HepG2 (cell line): ENCODE measurements around the gene NFKBIZ. TPM values are rescaled to one million over a fixed set of nuclear protein-coding genes. Genes with fewer than 3 reads are reported as not detected.

Experiments
- FOXA1 ChIP-seq, 2 experiments: fragments of 450-650 bp in 1 of 2; sonication (generic) in 1 of 2; formaldehyde crosslinking in 1 of 2; IDR thresholded peaks; 2 replicates each; pipeline versions ENCODE4 v1.4.0 to v1.6.1; 2016 to 2020; ENCODE audit warnings: missing genetic modification reagents in 1 of 2
- GZF1 ChIP-seq: sonication (generic); formaldehyde crosslinking; IDR thresholded peaks from 2 replicates; pipeline ENCODE4 v1.5.1; 2020; ENCODE audit warnings: mild to moderate bottlenecking, missing genetic modification reagents
- ZNF235 ChIP-seq: sonication (generic); formaldehyde crosslinking; IDR thresholded peaks from 2 replicates; pipeline ENCODE4 v1.8.1; 2023; ENCODE audit warnings: mild to moderate bottlenecking, missing genetic modification reagents, borderline replicate concordance
- ZNF256 ChIP-seq: sonication (generic); formaldehyde crosslinking; conservative IDR thresholded peaks from 2 replicates; pipeline ENCODE4 v1.4.0; 2020; ENCODE audit warnings: missing genetic modification reagents
- ZNF446 ChIP-seq: sonication (generic); formaldehyde crosslinking; IDR thresholded peaks from 2 replicates; pipeline ENCODE4 v1.5.0; 2020; ENCODE audit warnings: mild to moderate bottlenecking, missing genetic modification reagents
- ZNF558 ChIP-seq: sonication (generic); formaldehyde crosslinking; IDR thresholded peaks from 2 replicates; pipeline ENCODE4 v1.9.0; 2022; ENCODE audit warnings: mild to moderate bottlenecking, missing genetic modification reagents, borderline replicate concordance
- ZNF562 ChIP-seq: sonication (generic); formaldehyde crosslinking; IDR thresholded peaks from 2 replicates; pipeline ENCODE4 v1.8.0; 2022; ENCODE audit warnings: missing genetic modification reagents, borderline replicate concordance
- ZNF569 ChIP-seq: sonication (generic); formaldehyde crosslinking; IDR thresholded peaks from 2 replicates; pipeline ENCODE4 v1.5.0; 2020; ENCODE audit warnings: mild to moderate bottlenecking, missing genetic modification reagents, moderate library complexity, borderline replicate concordance
- polyA plus RNA-seq, 8 experiments: library from polyadenylated mRNA; depleted of rRNA in 3 of 8; stranded (reverse) in 7 of 8; unstranded in 1 of 8; fragments of >200 nt; fragmentation: Illumina TruSeq in 4 of 8; extraction: Trizol in 4 of 8; gene quantifications; 2 replicates each; pipeline versions ENCODE4 v1.2.1 to v1.2.3, GENCODE V29; 2011 to 2016; ENCODE audit warnings: low read depth in 4 of 8, missing spikeins in 1 of 8, mixed read lengths in 1 of 8; ENCODE audit not compliant: insufficient read depth in 1 of 8
- total RNA-seq, 5 experiments: library from RNA; depleted of rRNA; stranded (reverse); fragments of >200 nt; fragmentation: Illumina TruSeq; extraction: Trizol; gene quantifications; 2 replicates each; pipeline ENCODE4 v1.2.3, GENCODE V29; 2016; ENCODE audit warnings: low read depth in 1 of 5
- TF ChIP-seq, protein P1 (sequence below): sonication (generic); formaldehyde crosslinking; IDR thresholded peaks from 2 replicates; pipeline ENCODE4 v1.9.0; 2021; ENCODE audit warnings: missing genetic modification reagents, mild to moderate bottlenecking, borderline replicate concordance
- TF ChIP-seq, protein P2 (sequence below), 2 experiments: sonication (generic) in 1 of 2; formaldehyde crosslinking in 1 of 2; IDR thresholded peaks; 2 replicates each; pipeline versions ENCODE4 v1.4.0 to v1.6.1; 2018 to 2020; ENCODE audit warnings: missing genetic modification reagents in 2 of 2, borderline replicate concordance in 1 of 2, low read depth in 1 of 2, mild to moderate bottlenecking in 1 of 2, missing biosample characterization in 1 of 2
- TF ChIP-seq, protein P3 (sequence below): sonication (generic); formaldehyde crosslinking; IDR thresholded peaks from 2 replicates; pipeline ENCODE4 v1.5.0; 2020; ENCODE audit warnings: mild to moderate bottlenecking, missing genetic modification reagents
- TF ChIP-seq, protein P4 (sequence below): IDR thresholded peaks from 2 replicates; pipeline ENCODE4 v1.6.1; 2012; ENCODE audit warnings: low read depth, low read length, improper control_type of control experiment

NFKBIZ gene
- total and polyA plus RNA-seq, 2 of the 13 experiments (the other 11 are each of a cell fraction or from before 2014, with no cell fraction given) = 25.9 to 60.6 TPM

DNA sequence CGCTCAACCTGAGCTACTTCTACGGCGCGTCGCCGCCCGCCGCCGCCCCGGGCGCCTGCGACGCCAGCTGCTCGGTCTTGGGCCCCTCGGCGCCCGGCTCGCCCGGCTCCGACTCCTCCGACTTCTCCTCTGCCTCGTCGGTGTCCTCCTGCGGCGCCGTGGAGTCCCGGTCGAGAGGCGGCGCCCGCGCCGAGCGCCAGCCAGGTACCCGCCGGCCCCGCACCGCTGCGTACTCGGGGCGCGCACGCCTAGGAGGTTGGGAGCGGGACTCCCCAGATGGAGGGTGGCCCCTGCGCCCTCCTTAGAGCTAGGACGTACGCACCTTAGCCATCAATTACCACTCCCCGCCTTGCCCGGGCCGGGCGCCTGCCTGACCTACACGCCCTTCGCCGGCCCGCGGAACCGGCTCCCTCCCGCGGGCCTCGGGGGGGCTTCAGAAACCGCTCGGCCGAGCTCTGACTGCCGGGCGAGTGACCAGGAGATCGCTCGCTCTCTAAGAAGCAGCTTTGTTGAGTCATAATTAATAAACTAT, 466 bp downstream of the NFKBIZ start (continued):
- 0 out of 2 replicates have a peak, but pooled peaks have one; percentile 2 for TF ChIP-seq ZNF256 (CRISPR knock-in tag)
- 0 out of 2 replicates have a peak, but pooled peaks have one; percentile 7 for TF ChIP-seq ZNF446 (CRISPR knock-in tag)
- TF ChIP-seq ZNF569 (CRISPR knock-in tag) = no peak
- no peak for TF ChIP-seq ZNF558 (CRISPR knock-in tag)
- TF ChIP-seq, protein P1, sequence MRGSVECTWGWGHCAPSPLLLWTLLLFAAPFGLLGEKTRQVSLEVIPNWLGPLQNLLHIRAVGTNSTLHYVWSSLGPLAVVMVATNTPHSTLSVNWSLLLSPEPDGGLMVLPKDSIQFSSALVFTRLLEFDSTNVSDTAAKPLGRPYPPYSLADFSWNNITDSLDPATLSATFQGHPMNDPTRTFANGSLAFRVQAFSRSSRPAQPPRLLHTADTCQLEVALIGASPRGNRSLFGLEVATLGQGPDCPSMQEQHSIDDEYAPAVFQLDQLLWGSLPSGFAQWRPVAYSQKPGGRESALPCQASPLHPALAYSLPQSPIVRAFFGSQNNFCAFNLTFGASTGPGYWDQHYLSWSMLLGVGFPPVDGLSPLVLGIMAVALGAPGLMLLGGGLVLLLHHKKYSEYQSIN (CRISPR knock-in tag) = no peak
- 0 out of 2 replicates have a peak, but pooled peaks have one; percentile 26 for TF ChIP-seq ZNF562 (CRISPR knock-in tag)
- TF ChIP-seq GZF1 (CRISPR knock-in tag) = 0 out of 2 replicates have a peak, but pooled peaks have one; percentile 17
- TF ChIP-seq, protein P2, sequence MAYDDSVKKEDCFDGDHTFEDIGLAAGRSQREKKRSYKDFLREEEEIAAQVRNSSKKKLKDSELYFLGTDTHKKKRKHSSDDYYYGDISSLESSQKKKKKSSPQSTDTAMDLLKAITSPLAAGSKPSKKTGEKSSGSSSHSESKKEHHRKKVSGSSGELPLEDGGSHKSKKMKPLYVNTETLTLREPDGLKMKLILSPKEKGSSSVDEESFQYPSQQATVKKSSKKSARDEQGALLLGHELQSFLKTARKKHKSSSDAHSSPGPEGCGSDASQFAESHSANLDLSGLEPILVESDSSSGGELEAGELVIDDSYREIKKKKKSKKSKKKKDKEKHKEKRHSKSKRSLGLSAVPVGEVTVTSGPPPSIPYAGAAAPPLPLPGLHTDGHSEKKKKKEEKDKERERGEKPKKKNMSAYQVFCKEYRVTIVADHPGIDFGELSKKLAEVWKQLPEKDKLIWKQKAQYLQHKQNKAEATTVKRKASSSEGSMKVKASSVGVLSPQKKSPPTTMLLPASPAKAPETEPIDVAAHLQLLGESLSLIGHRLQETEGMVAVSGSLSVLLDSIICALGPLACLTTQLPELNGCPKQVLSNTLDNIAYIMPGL (CRISPR knock-in tag; IDR thresholded peaks at IDR 0.05; ENCODE audit: borderline replicate concordance in 1 of 2, low read depth in 1 of 2) = peak in 1 of 2 experiments; percentile 17; a peak in 1 of 4 replicates
- TF ChIP-seq, protein P3, sequence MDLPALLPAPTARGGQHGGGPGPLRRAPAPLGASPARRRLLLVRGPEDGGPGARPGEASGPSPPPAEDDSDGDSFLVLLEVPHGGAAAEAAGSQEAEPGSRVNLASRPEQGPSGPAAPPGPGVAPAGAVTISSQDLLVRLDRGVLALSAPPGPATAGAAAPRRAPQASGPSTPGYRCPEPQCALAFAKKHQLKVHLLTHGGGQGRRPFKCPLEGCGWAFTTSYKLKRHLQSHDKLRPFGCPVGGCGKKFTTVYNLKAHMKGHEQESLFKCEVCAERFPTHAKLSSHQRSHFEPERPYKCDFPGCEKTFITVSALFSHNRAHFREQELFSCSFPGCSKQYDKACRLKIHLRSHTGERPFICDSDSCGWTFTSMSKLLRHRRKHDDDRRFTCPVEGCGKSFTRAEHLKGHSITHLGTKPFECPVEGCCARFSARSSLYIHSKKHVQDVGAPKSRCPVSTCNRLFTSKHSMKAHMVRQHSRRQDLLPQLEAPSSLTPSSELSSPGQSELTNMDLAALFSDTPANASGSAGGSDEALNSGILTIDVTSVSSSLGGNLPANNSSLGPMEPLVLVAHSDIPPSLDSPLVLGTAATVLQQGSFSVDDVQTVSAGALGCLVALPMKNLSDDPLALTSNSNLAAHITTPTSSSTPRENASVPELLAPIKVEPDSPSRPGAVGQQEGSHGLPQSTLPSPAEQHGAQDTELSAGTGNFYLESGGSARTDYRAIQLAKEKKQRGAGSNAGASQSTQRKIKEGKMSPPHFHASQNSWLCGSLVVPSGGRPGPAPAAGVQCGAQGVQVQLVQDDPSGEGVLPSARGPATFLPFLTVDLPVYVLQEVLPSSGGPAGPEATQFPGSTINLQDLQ (CRISPR knock-in tag) = peak; percentile 21
- TF ChIP-seq, protein P4, sequence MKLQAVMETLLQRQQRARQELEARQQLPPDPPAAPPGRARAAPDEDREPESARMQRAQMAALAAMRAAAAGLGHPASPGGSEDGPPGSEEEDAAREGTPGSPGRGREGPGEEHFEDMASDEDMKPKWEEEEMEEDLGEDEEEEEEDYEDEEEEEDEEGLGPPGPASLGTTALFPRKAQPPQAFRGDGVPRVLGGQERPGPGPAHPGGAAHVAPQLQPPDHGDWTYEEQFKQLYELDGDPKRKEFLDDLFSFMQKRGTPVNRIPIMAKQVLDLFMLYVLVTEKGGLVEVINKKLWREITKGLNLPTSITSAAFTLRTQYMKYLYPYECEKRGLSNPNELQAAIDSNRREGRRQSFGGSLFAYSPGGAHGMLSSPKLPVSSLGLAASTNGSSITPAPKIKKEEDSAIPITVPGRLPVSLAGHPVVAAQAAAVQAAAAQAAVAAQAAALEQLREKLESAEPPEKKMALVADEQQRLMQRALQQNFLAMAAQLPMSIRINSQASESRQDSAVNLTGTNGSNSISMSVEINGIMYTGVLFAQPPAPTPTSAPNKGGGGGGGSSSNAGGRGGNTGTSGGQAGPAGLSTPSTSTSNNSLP = no peak
- TF ChIP-seq ZNF235 = peak; percentile 8; the same call in 1 of the 2 replicates
- no peak for TF ChIP-seq FOXA1 (IDR thresholded peaks at IDR 0.05)
- TF ChIP-seq FOXA1 (CRISPR knock-in tag; IDR thresholded peaks at IDR 0.05) = 0 out of 2 replicates have a peak, but pooled peaks have one; percentile 1
